IPS DF 19.7 (cell line): ENCODE data around the gene SPC25.
"Not testable (repeated sequence)": the region's sequence is repeated elsewhere in the genome, so short reads cannot be mapped to it uniquely, and the experiment has no call there.

Source experiments
- DNase-seq: peaks from one replicate; pipeline ENCODE4 v3.0.0-alpha.2; 2013; ENCODE audit warnings: low read depth, low spot score

The SPC25 gene

GRCh38 chr2:168903888-168904287 is 13.7 kb upstream of the SPC25 start:
- no peak for DNase-seq

GRCh38 chr2:168901003-168901402 is 10.8 kb upstream of the SPC25 start, which contains the start of gene G6PC2:
Gene G6PC2, plus strand, starts transcription at chr2:168901291. Its CDS starts 41 bp downstream, at chr2:168901332.
- no peak for DNase-seq

GRCh38 chr2:168897449-168897848 is 7.2 kb upstream of the SPC25 start:
- no peak for DNase-seq

GRCh38 chr2:168896783-168897182 is 6.6 kb upstream of the SPC25 start:
- no peak for DNase-seq

GRCh38 chr2:168895771-168896170 is 5.5 kb upstream of the SPC25 start:
- DNase-seq = no peak

- DNase-seq = no peak
Measured at GRCh38 chr2:168894720-168895119, 4.5 kb upstream of the SPC25 start.

- DNase-seq = no peak
Measured at GRCh38 chr2:168894101-168894500, 3.9 kb upstream of the SPC25 start.

- DNase-seq = no peak
Measured at GRCh38 chr2:168892327-168892726, 2.1 kb upstream of the SPC25 start.

- DNase-seq = no peak
Measured at GRCh38 chr2:168889635-168890005, 610 bp downstream of the SPC25 start.

- DNase-seq = no peak
Measured at GRCh38 chr2:168884975-168885374, 5.3 kb downstream of the SPC25 start.

- not testable (repeated sequence) for DNase-seq
Measured at GRCh38 chr2:168882163-168882562, 8.1 kb downstream of the SPC25 start.

- DNase-seq = no peak
Measured at GRCh38 chr2:168874368-168875054, 15.7 kb downstream of the SPC25 start.

GRCh38 chr2:168870824-168871223 is 19.4 kb downstream of the SPC25 start:
- not testable (repeated sequence) for DNase-seq

GRCh38 chr2:168870369-168870768 is 19.9 kb downstream of the SPC25 start:
- DNase-seq = not testable (repeated sequence)

GRCh38 chr2:168867164-168867563 is 23.1 kb downstream of the SPC25 start:
- DNase-seq = not testable (repeated sequence)

- no peak for DNase-seq
Measured at GRCh38 chr2:168858146-168858545, 32.1 kb downstream of the SPC25 start.

GRCh38 chr2:168855601-168856000 is 34.6 kb downstream of the SPC25 start:
- DNase-seq = no peak

GRCh38 chr2:168854651-168855050 is 35.6 kb downstream of the SPC25 start:
- no peak for DNase-seq

- no peak for DNase-seq
Measured at GRCh38 chr2:168853471-168853870, 36.8 kb downstream of the SPC25 start.

- no peak for DNase-seq
Measured at GRCh38 chr2:168852481-168852880, 37.7 kb downstream of the SPC25 start.

- DNase-seq = no peak
Measured at GRCh38 chr2:168851674-168852320, 38.4 kb downstream of the SPC25 start.

- DNase-seq = no peak
Measured at GRCh38 chr2:168850846-168851245, 39.4 kb downstream of the SPC25 start.

GRCh38 chr2:168849610-168850009 is 40.6 kb downstream of the SPC25 start:
- no peak for DNase-seq
